BE2C (cell line): ENCODE results near the gene FBXO22.
"Not testable (repeated sequence)": the region's sequence is repeated elsewhere in the genome, so short reads cannot be mapped to it uniquely, and the experiment has no call there.

Experiments used
- DNase-seq: peaks from one replicate; pipeline ENCODE4 v3.0.0-alpha.2; 2020
- H3K27me3 ChIP-seq: fragments of 250-450 bp; sonication (Bioruptor Pico); 2 replicates; pipeline ENCODE4 v1.5.1; 2020; ENCODE audit warnings: mild to moderate bottlenecking
- H3K36me3 ChIP-seq: fragments of 250-450 bp; sonication (Bioruptor Pico); 2 replicates; pipeline ENCODE4 v1.5.1; 2020; ENCODE audit warnings: mild to moderate bottlenecking
- H3K4me1 ChIP-seq: fragments of 250-450 bp; sonication (Bioruptor Pico); 2 replicates; pipeline ENCODE4 v1.5.1; 2020
- H3K4me3 ChIP-seq: 2 replicates; pipeline ENCODE4 v1.5.1; 2011; ENCODE audit warnings: low read depth, low read length
- H3K9me3 ChIP-seq: fragments of 250-450 bp; sonication (Bioruptor Pico); 2 replicates; pipeline ENCODE4 v1.5.1; 2020
- TF ChIP-seq, protein P1 (sequence below): IDR thresholded peaks from 2 replicates; pipeline ENCODE4 v1.5.1; 2012; ENCODE audit warnings: mild to moderate bottlenecking, low read depth, low read length

Gene FBXO22

DNA sequence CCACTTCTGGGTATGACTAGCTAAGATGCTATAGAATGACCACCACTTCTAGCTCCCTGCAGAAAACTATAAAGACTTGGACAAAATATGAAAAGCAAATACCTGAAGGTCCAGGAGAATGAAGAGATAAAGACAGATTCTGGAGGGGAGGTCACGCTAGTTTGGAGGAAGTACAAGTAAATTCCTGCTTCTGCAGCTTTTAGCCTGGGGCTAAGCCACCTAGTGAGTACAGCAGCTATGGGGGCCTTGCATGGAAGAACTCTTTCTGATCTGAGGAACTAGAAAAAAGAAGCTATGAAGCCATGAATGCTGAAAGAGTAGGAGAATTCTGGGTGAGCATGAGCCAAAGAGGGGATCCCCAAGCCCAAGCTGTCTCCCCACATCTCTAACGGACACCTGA lies 78.8 kb downstream of the FBXO22 start:
- DNase-seq, result no peak
- TF ChIP-seq, protein P1, sequence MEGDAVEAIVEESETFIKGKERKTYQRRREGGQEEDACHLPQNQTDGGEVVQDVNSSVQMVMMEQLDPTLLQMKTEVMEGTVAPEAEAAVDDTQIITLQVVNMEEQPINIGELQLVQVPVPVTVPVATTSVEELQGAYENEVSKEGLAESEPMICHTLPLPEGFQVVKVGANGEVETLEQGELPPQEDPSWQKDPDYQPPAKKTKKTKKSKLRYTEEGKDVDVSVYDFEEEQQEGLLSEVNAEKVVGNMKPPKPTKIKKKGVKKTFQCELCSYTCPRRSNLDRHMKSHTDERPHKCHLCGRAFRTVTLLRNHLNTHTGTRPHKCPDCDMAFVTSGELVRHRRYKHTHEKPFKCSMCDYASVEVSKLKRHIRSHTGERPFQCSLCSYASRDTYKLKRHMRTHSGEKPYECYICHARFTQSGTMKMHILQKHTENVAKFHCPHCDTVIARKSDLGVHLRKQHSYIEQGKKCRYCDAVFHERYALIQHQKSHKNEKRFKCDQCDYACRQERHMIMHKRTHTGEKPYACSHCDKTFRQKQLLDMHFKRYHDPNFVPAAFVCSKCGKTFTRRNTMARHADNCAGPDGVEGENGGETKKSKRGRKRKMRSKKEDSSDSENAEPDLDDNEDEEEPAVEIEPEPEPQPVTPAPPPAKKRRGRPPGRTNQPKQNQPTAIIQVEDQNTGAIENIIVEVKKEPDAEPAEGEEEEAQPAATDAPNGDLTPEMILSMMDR, result no peak
- H3K4me3 ChIP-seq, result no peak overlapping the region
- no peaks in the 10 kb centered on the region for H3K9me3 ChIP-seq
- H3K4me1 ChIP-seq, result no peaks in the 10 kb centered on the region
- peaks cover 19% of the 10 kb centered on the region for H3K27me3 ChIP-seq
- no peaks in the 10 kb centered on the region for H3K36me3 ChIP-seq

DNA sequence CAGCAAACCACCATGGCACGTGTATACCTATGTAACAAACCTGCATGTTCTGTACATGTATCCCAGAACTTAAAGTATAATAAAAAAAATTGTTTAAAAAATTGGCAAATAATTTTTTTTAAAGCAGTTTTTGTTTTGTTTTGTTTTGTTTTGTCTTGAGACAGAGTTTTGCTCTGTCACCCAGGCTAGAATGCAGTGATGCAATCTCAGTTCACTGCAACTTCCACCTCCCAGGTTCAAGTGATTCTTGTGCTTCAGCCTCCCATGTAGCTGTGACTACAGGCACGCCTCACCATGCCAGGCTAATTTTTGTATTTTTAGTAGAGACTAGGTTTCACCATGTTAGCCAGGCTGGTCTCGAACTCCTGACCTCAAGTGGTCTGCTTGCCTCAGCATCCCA lies 81.0 kb downstream of the FBXO22 start:
- H3K36me3 ChIP-seq, DNase-seq, H3K9me3 ChIP-seq, H3K4me3 ChIP-seq, H3K4me1 ChIP-seq: not testable (repeated sequence)
- H3K27me3 ChIP-seq, result peaks cover 18% of the 10 kb centered on the region

DNA sequence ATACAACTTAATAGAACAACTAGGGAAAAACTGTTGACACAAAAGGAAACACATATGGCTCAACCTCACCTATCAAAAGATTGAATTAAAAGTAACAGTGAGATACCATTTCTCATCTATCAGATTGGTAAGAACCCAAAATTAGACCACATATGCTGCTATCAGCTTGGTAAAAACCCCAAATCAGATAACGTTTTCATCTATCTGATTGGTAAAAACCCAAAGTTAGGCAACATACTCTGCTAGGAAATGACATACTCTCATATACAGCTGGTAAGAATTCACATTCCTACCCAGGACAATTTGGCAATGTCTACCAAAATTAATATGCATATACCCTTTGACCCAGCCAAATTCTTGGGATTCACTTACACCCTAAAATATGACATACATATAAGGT lies 82.3 kb downstream of the FBXO22 start:
- no peaks in the 10 kb centered on the region for H3K36me3 ChIP-seq
- TF ChIP-seq, protein P1, result no peak
- H3K9me3 ChIP-seq, result no peaks in the 10 kb centered on the region
- peaks cover 18% of the 10 kb centered on the region for H3K27me3 ChIP-seq
- no peak overlapping the region for H3K4me3 ChIP-seq
- H3K4me1 ChIP-seq, result no peaks in the 10 kb centered on the region
- no peak for DNase-seq

DNA sequence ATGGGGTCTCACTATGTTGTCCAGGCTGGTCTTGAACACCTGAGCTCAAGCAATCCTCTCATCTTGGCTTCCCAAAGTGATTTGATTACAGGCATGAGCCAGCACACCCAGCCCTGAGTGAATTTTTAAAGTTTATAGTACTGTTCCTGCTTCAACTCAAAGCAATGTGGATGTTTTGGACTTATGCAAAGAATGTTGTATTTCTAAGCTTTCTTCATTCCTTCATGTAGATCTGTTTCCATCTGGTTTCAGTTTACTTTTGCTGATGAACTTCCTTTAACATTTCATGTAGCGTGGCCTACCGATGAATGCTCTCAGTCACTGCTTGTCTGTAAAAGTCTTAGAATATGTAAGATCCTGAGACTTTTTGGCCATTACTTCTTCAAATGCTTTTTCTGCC lies 85.4 kb downstream of the FBXO22 start:
- Histone ChIP-seq H3K36me3 (no peaks in the 10 kb centered on the region), H3K4me3 (no peak overlapping the region), H3K9me3 (no peaks in the 10 kb centered on the region), H3K27me3 (no peaks in the 10 kb centered on the region; the same call in 1 of the 2 replicates), H3K4me1 (no peaks in the 10 kb centered on the region)
- TF ChIP-seq, protein P1, result no peak
- DNase-seq, result no peak

DNA sequence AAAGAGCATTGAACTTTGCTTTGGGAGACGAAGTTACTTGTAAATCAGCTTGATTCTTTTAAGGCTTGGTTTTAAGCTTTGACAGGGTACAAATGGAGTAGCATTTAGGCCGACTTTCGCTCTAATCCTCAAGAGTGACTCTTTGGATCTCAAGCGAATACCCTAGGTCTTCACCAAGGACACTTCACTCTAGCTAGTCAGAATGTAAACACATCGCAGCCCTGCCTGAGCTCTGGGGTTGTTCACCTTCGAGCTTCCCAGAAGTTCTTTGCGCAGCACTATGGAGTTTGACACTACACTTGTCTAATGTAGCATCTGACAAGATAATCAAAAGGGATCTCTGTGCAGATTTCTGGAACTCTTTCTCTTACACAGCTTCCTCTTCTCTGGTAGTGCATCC lies 86.2 kb downstream of the FBXO22 start:
- Histone ChIP-seq H3K36me3 (no peaks in the 10 kb centered on the region), H3K4me1 (no peaks in the 10 kb centered on the region), H3K27me3 (no peaks in the 10 kb centered on the region; the same call in 1 of the 2 replicates), H3K4me3 (no peak overlapping the region), H3K9me3 (no peaks in the 10 kb centered on the region)
- no peak for DNase-seq
- TF ChIP-seq, protein P1, result no peak
